Prostate gland (tissue), 2 donors: ENCODE results near the gene KIF16B. TPM values are rescaled to one million over a fixed set of nuclear protein-coding genes. Genes with fewer than 3 reads are reported as not detected.

ENCODE experiments used
- DNase-seq: peaks from one replicate; pipeline ENCODE4 v3.0.0-alpha.2; 2019; ENCODE audit warnings: low spot score
- H3K27ac ChIP-seq, 2 donors: fragments of 200-600 bp; sonication (generic); 2 replicates each; pipeline ENCODE4 v1.5.1; 2017 to 2019
- H3K27me3 ChIP-seq: fragments of 200-600 bp; sonication (generic); replicated peaks from 2 replicates; pipeline ENCODE4 v1.5.1; 2019; ENCODE audit not compliant: insufficient read depth
- H3K36me3 ChIP-seq, 2 donors: fragments of 200-600 bp; sonication (generic); 1 replicate in 1 of 2; 2 replicates in 1 of 2; pipeline versions ENCODE4 v1.5.1 to v1.8.1; 2017 to 2019
- H3K4me1 ChIP-seq: fragments of 200-600 bp; sonication (generic); replicated peaks from 2 replicates; pipeline ENCODE4 v1.5.1; 2019
- H3K4me3 ChIP-seq, 2 donors: fragments of 200-600 bp; sonication (generic); 2 replicates each; pipeline ENCODE4 v1.5.1; 2017 to 2019
- H3K9me3 ChIP-seq: fragments of 200-600 bp; sonication (generic); 2 replicates; pipeline ENCODE4 v1.5.1; 2017
- CTCF ChIP-seq, 4 experiments: fragments of 200-600 bp in 2 of 4; fragments of 450-650 bp in 2 of 4; sonication (generic) in 2 of 4; IDR thresholded peaks; 1 replicate in 3 of 4; 2 replicates in 1 of 4; pipeline ENCODE4 v1.5.1; 2016 to 2019; ENCODE audit warnings: antibody characterized with exemption in 4 of 4, mild to moderate bottlenecking in 2 of 4, moderate library complexity in 2 of 4
- POLR2A ChIP-seq: fragments of 450-650 bp; IDR thresholded peaks from one replicate; pipeline ENCODE4 v1.6.1; 2016; ENCODE audit warnings: antibody characterized with exemption, mild to moderate bottlenecking
- POLR2AphosphoS5 ChIP-seq: sonication (generic); formaldehyde crosslinking; IDR thresholded peaks from one replicate; pipeline ENCODE4 v1.6.1; 2017; ENCODE audit warnings: antibody characterized with exemption
- WGBS: methylation state at CpG from one replicate; pipeline ENCODE4 v1.1.5; 2018; 5-methylcytosine and 5-hydroxymethylcytosine counted together
- intact Hi-C: fragments of 100-400 bp; cut with DNase I; formaldehyde crosslinking; loops from one replicate; pipeline ENCODE4 v1.14.2; 2022
- total RNA-seq, 2 donors: library from RNA; depleted of rRNA; stranded (reverse); fragments of >200 nt; gene quantifications; one replicate each; pipeline ENCODE4 v1.1.0, GENCODE V29; 2016

The KIF16B gene
- total RNA-seq, 2 donors from 2014 or later, result 11.5 to 24.4 TPM

GRCh38 chr20:16363506-16364319, 209.5 kb downstream of the KIF16B start:
- H3K36me3 ChIP-seq, result no peaks in the 10 kb centered on the region
- no peaks in the 10 kb centered on the region for H3K4me1 ChIP-seq
- H3K4me3 ChIP-seq, result no peak overlapping the region
- TF ChIP-seq POLR2AphosphoS5 (no peak), POLR2A (no peak), CTCF (IDR thresholded peaks at IDR 0.05) (no peak)
- no peaks in the 10 kb centered on the region for H3K27me3 ChIP-seq
- no peaks in the 10 kb centered on the region for H3K9me3 ChIP-seq
- H3K27ac ChIP-seq, result no peak overlapping the region
- DNase-seq, result no peak
- WGBS, result 73% methylated on average over 5 of the region's 5 CpGs
- intact Hi-C loops, result no loop called here

- H3K4me3 ChIP-seq, result no peak overlapping the region
- DNase-seq, result no peak
- WGBS, result 81% methylated on average over 1 of the region's 1 CpG
- no peaks in the 10 kb centered on the region for H3K36me3 ChIP-seq
- intact Hi-C loops, result no loop called here
- no peaks in the 10 kb centered on the region for H3K9me3 ChIP-seq
- no peaks in the 10 kb centered on the region for H3K27me3 ChIP-seq
- no peak for TF ChIP-seq POLR2A
- TF ChIP-seq CTCF (IDR thresholded peaks at IDR 0.05), result no peak
- no peak for TF ChIP-seq POLR2AphosphoS5
- no peak overlapping the region for H3K27ac ChIP-seq
- H3K4me1 ChIP-seq, result no peaks in the 10 kb centered on the region
These were observed 210.6 kb downstream of the KIF16B start for GRCh38 chr20:16362642-16363041.

GRCh38 chr20:16360668-16361067, 212.6 kb downstream of the KIF16B start:
- DNase-seq, result no peak
- no peaks in the 10 kb centered on the region for H3K27me3 ChIP-seq
- no peak overlapping the region for H3K4me3 ChIP-seq
- WGBS, result 82% methylated on average over 5 of the region's 5 CpGs
- H3K36me3 ChIP-seq, result no peaks in the 10 kb centered on the region
- H3K4me1 ChIP-seq, result no peaks in the 10 kb centered on the region
- no peaks in the 10 kb centered on the region for H3K9me3 ChIP-seq
- H3K27ac ChIP-seq, result no peak overlapping the region
- TF ChIP-seq CTCF (IDR thresholded peaks at IDR 0.05), result no peak
- TF ChIP-seq POLR2AphosphoS5, result no peak
- no peak for TF ChIP-seq POLR2A
- intact Hi-C loops, result no loop called here

- TF ChIP-seq POLR2AphosphoS5, result no peak
- no peak for TF ChIP-seq POLR2A
- no peak for TF ChIP-seq CTCF (IDR thresholded peaks at IDR 0.05)
- Histone ChIP-seq H3K27ac (no peak overlapping the region), H3K36me3 (no peaks in the 10 kb centered on the region), H3K4me1 (no peaks in the 10 kb centered on the region), H3K27me3 (no peaks in the 10 kb centered on the region), H3K9me3 (no peaks in the 10 kb centered on the region), H3K4me3 (no peak overlapping the region)
- 69% methylated on average over 1 of the region's 1 CpG for WGBS
- no peak for DNase-seq
- intact Hi-C loops, result no loop called here
These were observed 219.8 kb downstream of the KIF16B start for GRCh38 chr20:16353417-16353781.
